Upper lobe of left lung (tissue), 6 donors: Measurements from ENCODE around the gene FHIP1B. TPM values are rescaled to one million over a fixed set of nuclear protein-coding genes. Genes with fewer than 3 reads are reported as not detected.

Source experiments
- ATAC-seq, 2 donors: fragments of 200-7000 bp; cut with Tn5 transposase; one replicate each; pipeline ENCODE4 v1.9.1; 2022; ENCODE audit warnings: mild to moderate bottlenecking in 2 of 2, moderate library complexity in 2 of 2; ENCODE audit not compliant: low FRiP score in 2 of 2
- DNase-seq, 2 donors: peaks; one replicate each; pipeline ENCODE4 v3.0.0-alpha.2; 2019 to 2020
- H3K27ac ChIP-seq, 4 donors: fragments of 200-600 bp; sonication (generic); one replicate each; pipeline ENCODE4 v1.5.1; 2016 to 2019
- H3K27me3 ChIP-seq, 4 donors: fragments of 200-600 bp; sonication (generic); one replicate each; pipeline ENCODE4 v1.5.1; 2017 to 2019
- H3K36me3 ChIP-seq, 4 donors: fragments of 200-600 bp; sonication (generic); one replicate each; pipeline ENCODE4 v1.5.1; 2016 to 2019
- H3K4me1 ChIP-seq, 4 donors: fragments of 200-600 bp; sonication (generic); one replicate each; pipeline ENCODE4 v1.5.1; 2018 to 2019
- H3K4me3 ChIP-seq, 4 donors: fragments of 200-600 bp; sonication (generic); one replicate each; pipeline ENCODE4 v1.5.1; 2017 to 2019; ENCODE audit warnings: mild to moderate bottlenecking in 2 of 4, moderate library complexity in 1 of 4
- H3K9me3 ChIP-seq, 4 donors: fragments of 200-600 bp; sonication (generic); one replicate each; pipeline ENCODE4 v1.5.1; 2018 to 2019
- CTCF ChIP-seq, 6 experiments: fragments of 450-650 bp in 4 of 6; fragments of 200-600 bp in 2 of 6; sonication (generic) in 2 of 6; IDR thresholded peaks; one replicate each; pipeline ENCODE4 v1.5.1; 2016 to 2019; ENCODE audit warnings: antibody characterized with exemption in 6 of 6
- EP300 ChIP-seq, 4 donors: sonication (generic); formaldehyde crosslinking; IDR thresholded peaks; one replicate each; pipeline ENCODE4 v1.5.1; 2017; ENCODE audit warnings: antibody characterized with exemption in 4 of 4, control low read depth in 2 of 4
- POLR2A ChIP-seq, 4 donors: fragments of 450-650 bp; IDR thresholded peaks; one replicate each; pipeline ENCODE4 v1.5.1; 2016 to 2017; ENCODE audit warnings: antibody characterized with exemption in 4 of 4, mild to moderate bottlenecking in 2 of 4
- POLR2AphosphoS5 ChIP-seq, 2 donors: sonication (generic); formaldehyde crosslinking; IDR thresholded peaks; one replicate each; pipeline ENCODE4 v1.5.1; 2017; ENCODE audit warnings: antibody characterized with exemption in 2 of 2
- WGBS, 2 donors: methylation state at CpG; one replicate each; pipeline ENCODE4 v1.1.5; 2017 to 2018; 5-methylcytosine and 5-hydroxymethylcytosine counted together
- total RNA-seq, 6 donors: library from RNA; depleted of rRNA in 4 of 6; stranded (reverse); fragments of >200 nt in 4 of 6; gene quantifications; one replicate each; pipeline versions ENCODE4 v1.1.0 to v1.2.1, GENCODE V29; 2016 to 2021
- donor health status: DM: no; HTN: no; CAD: no; lungs with moderate emphysema.
- donor health status: DM: no; HTN: yes; CAD: no; lungs with severe emphysema.

The FHIP1B gene
- total RNA-seq, 6 donors from 2014 or later = 37.4 to 163 (median 39.6) TPM

GRCh38 chr11:6237761-6238302 lies 3.4 kb upstream of the FHIP1B start:
- H3K27me3 ChIP-seq = no peaks in the 10 kb centered on the region
- H3K27ac ChIP-seq = no peak overlapping the region
- no peak for ATAC-seq
- H3K4me1 ChIP-seq = peaks cover 12 to 22% (median 16%) of the 10 kb centered on the region in 4 donors
- no peak overlapping the region for H3K4me3 ChIP-seq
- no peaks in the 10 kb centered on the region for H3K36me3 ChIP-seq
- DNase-seq = no peak
- H3K9me3 ChIP-seq = no peaks in the 10 kb centered on the region
- no peak for TF ChIP-seq EP300 (IDR thresholded peaks at IDR 0.05)
- no peak for TF ChIP-seq POLR2AphosphoS5 (IDR thresholded peaks at IDR 0.05)
- WGBS, 2 donors = 89 to 90% methylated on average over 5 of the region's 5 CpGs

- Histone ChIP-seq H3K4me3 (no peak overlapping the region), H3K27me3 (no peaks in the 10 kb centered on the region), H3K9me3 (no peaks in the 10 kb centered on the region), H3K27ac (no peak overlapping the region), H3K4me1 (peaks cover 13 to 25% (median 16%) of the 10 kb centered on the region in 4 donors), H3K36me3 (no peaks in the 10 kb centered on the region)
- TF ChIP-seq POLR2AphosphoS5 (IDR thresholded peaks at IDR 0.05) = no peak
- TF ChIP-seq EP300 (IDR thresholded peaks at IDR 0.05) = no peak
- TF ChIP-seq CTCF (IDR thresholded peaks at IDR 0.05) = no peak
- TF ChIP-seq POLR2A (IDR thresholded peaks at IDR 0.05) = no peak
- ATAC-seq = no peak
- DNase-seq = no peak
- WGBS, 2 donors = 71 to 78% methylated on average over 4 of the region's 4 CpGs
Measured at GRCh38 chr11:6237266-6237665, 2.8 kb upstream of the FHIP1B start.

- DNase-seq (no peak), ATAC-seq (peak in 1 of 2 donors; percentile 0)
- H3K27me3 ChIP-seq = no peaks in the 10 kb centered on the region
- no peaks in the 10 kb centered on the region for H3K36me3 ChIP-seq
- H3K4me1 ChIP-seq = peaks cover 13 to 25% (median 18%) of the 10 kb centered on the region in 4 donors
- H3K9me3 ChIP-seq = no peaks in the 10 kb centered on the region
- H3K4me3 ChIP-seq = peak overlapping the region; percentile 67 to 85 (median 74)
- WGBS, 2 donors = 1 to 2% methylated on average over 10 of the region's 10 CpGs
- no peak for TF ChIP-seq EP300 (IDR thresholded peaks at IDR 0.05)
- TF ChIP-seq POLR2A (IDR thresholded peaks at IDR 0.05) = no peak
- TF ChIP-seq POLR2AphosphoS5 (IDR thresholded peaks at IDR 0.05) = no peak
- H3K27ac ChIP-seq = peak overlapping the region; percentile 74 to 89 (median 88)
Measured at GRCh38 chr11:6233984-6234386, 451 bp downstream of the FHIP1B start.

DNA sequence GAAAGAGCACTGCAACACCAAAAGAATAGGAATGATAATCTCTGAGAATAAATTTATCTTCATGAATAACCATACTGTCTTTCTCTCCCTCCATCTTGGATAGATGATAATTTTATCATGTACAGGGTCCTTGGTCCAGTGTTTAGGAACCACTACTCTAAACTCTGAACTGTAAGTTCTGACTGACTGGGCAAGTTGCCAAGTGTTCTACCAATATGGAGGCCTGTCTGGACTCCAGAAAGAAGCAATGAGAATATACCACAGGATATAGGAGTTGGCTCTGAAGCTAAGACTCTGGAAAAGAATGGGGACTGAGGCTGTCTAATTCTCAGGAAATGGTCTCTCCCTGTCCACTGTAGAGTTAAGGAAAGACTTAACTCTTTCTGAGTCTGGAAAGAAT lies 1.5 kb downstream of the FHIP1B start:
- H3K4me1 ChIP-seq = peaks cover 13 to 25% (median 18%) of the 10 kb centered on the region in 4 donors
- H3K27ac ChIP-seq = no peak overlapping the region
- peak overlapping the region in 1 of 4 donors; percentile 69 for H3K4me3 ChIP-seq
- no peaks in the 10 kb centered on the region for H3K27me3 ChIP-seq
- no peak for TF ChIP-seq CTCF (IDR thresholded peaks at IDR 0.05)
- TF ChIP-seq POLR2A (IDR thresholded peaks at IDR 0.05) = no peak
- TF ChIP-seq EP300 (IDR thresholded peaks at IDR 0.05) = no peak
- TF ChIP-seq POLR2AphosphoS5 (IDR thresholded peaks at IDR 0.05) = no peak
- ATAC-seq (no peak), DNase-seq (no peak)
- no peaks in the 10 kb centered on the region for H3K9me3 ChIP-seq
- no peaks in the 10 kb centered on the region for H3K36me3 ChIP-seq

GRCh38 chr11:6229911-6230310 lies 4.5 kb downstream of the FHIP1B start:
- WGBS, 2 donors = 56 to 80% methylated on average over 2 of the region's 2 CpGs
- no peak for TF ChIP-seq CTCF (IDR thresholded peaks at IDR 0.05)
- no peak for TF ChIP-seq POLR2AphosphoS5 (IDR thresholded peaks at IDR 0.05)
- TF ChIP-seq EP300 (IDR thresholded peaks at IDR 0.05) = no peak
- no peak for TF ChIP-seq POLR2A (IDR thresholded peaks at IDR 0.05)
- H3K9me3 ChIP-seq = no peaks in the 10 kb centered on the region
- peaks cover 17 to 30% (median 25%) of the 10 kb centered on the region in 4 donors for H3K4me1 ChIP-seq
- H3K36me3 ChIP-seq = no peaks in the 10 kb centered on the region
- ATAC-seq (no peak), DNase-seq (no peak)
- peak overlapping the region in 1 of 4 donors; percentile 37 for H3K27ac ChIP-seq
- H3K4me3 ChIP-seq = no peak overlapping the region
- H3K27me3 ChIP-seq = no peaks in the 10 kb centered on the region

- H3K27ac ChIP-seq = no peak overlapping the region
- no peaks in the 10 kb centered on the region for H3K9me3 ChIP-seq
- H3K36me3 ChIP-seq = peaks cover 4 to 12% (median 9%) of the 10 kb centered on the region in 4 donors
- no peaks in the 10 kb centered on the region for H3K27me3 ChIP-seq
- DNase-seq = no peak
- 55 to 57% methylated on average over 3 of the region's 3 CpGs for WGBS, 2 donors
- no peak overlapping the region for H3K4me3 ChIP-seq
- TF ChIP-seq POLR2AphosphoS5 (IDR thresholded peaks at IDR 0.05) (no peak), POLR2A (IDR thresholded peaks at IDR 0.05) (no peak), CTCF (IDR thresholded peaks at IDR 0.05) (no peak)
- peaks cover 12 to 26% (median 22%) of the 10 kb centered on the region in 4 donors for H3K4me1 ChIP-seq
- no peak for ATAC-seq
Measured at GRCh38 chr11:6228520-6228919, 5.9 kb downstream of the FHIP1B start.
